GM19438 (cell line): Measurements from ENCODE around the gene OR2Z1.

Experiments
- ATAC-seq: cut with Tn5 transposase; IDR thresholded peaks from one replicate; pipeline ENCODE4 v1.9.1; 2021; ENCODE audit warnings: low read depth; ENCODE audit not compliant: unreplicated experiment

The OR2Z1 gene

GRCh38 chr19:8721334-8721733 lies at the start of gene OR2Z1:
Gene OR2Z1 (plus strand): TSS chr19:8721634. CDS start chr19:8731029, 9,395 bp downstream.
- no peak for ATAC-seq

- no peak for ATAC-seq
Measured at GRCh38 chr19:8673276-8673891, 48.0 kb upstream of the OR2Z1 start.

- ATAC-seq, result no peak
Measured at GRCh38 chr19:8675066-8675465, 46.4 kb upstream of the OR2Z1 start.

- no peak for ATAC-seq
Measured at GRCh38 chr19:8678244-8678807, 43.1 kb upstream of the OR2Z1 start.

- ATAC-seq, result no peak
Measured at GRCh38 chr19:8680676-8681344, 40.6 kb upstream of the OR2Z1 start.

GRCh38 chr19:8681345-8682029 lies 39.9 kb upstream of the OR2Z1 start:
- no peak for ATAC-seq

GRCh38 chr19:8682472-8682871 lies 39.0 kb upstream of the OR2Z1 start:
- ATAC-seq, result no peak

- ATAC-seq, result no peak
Measured at GRCh38 chr19:8682931-8683330, 38.5 kb upstream of the OR2Z1 start.

- no peak for ATAC-seq
Measured at GRCh38 chr19:8684001-8684902, 37.2 kb upstream of the OR2Z1 start.

GRCh38 chr19:8686549-8686948 lies 34.9 kb upstream of the OR2Z1 start:
- ATAC-seq, result no peak

GRCh38 chr19:8688930-8689329 lies 32.5 kb upstream of the OR2Z1 start:
- no peak for ATAC-seq

GRCh38 chr19:8690753-8691539 lies 30.5 kb upstream of the OR2Z1 start:
- no peak for ATAC-seq

- no peak for ATAC-seq
Measured at GRCh38 chr19:8695501-8695900, 25.9 kb upstream of the OR2Z1 start.

GRCh38 chr19:8695911-8696310 lies 25.5 kb upstream of the OR2Z1 start:
- ATAC-seq, result no peak

- ATAC-seq, result no peak
Measured at GRCh38 chr19:8696993-8697392, 24.4 kb upstream of the OR2Z1 start.

GRCh38 chr19:8697671-8698432 lies 23.6 kb upstream of the OR2Z1 start:
- no peak for ATAC-seq

GRCh38 chr19:8698433-8699063 lies 22.9 kb upstream of the OR2Z1 start, which contains the start of gene ACTL9:
Gene ACTL9 (minus strand): TSS chr19:8698795. CDS start chr19:8698701, 94 bp downstream.
- no peak for ATAC-seq

- no peak for ATAC-seq
Measured at GRCh38 chr19:8699908-8700307, 21.5 kb upstream of the OR2Z1 start.
